ENCODE measurements around the gene PLA2G3.

GRCh38 chr22:31134688-31135087, 5.6 kb downstream of the PLA2G3 start:
- TF ChIP-seq, protein P1, sequence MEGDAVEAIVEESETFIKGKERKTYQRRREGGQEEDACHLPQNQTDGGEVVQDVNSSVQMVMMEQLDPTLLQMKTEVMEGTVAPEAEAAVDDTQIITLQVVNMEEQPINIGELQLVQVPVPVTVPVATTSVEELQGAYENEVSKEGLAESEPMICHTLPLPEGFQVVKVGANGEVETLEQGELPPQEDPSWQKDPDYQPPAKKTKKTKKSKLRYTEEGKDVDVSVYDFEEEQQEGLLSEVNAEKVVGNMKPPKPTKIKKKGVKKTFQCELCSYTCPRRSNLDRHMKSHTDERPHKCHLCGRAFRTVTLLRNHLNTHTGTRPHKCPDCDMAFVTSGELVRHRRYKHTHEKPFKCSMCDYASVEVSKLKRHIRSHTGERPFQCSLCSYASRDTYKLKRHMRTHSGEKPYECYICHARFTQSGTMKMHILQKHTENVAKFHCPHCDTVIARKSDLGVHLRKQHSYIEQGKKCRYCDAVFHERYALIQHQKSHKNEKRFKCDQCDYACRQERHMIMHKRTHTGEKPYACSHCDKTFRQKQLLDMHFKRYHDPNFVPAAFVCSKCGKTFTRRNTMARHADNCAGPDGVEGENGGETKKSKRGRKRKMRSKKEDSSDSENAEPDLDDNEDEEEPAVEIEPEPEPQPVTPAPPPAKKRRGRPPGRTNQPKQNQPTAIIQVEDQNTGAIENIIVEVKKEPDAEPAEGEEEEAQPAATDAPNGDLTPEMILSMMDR (IDR thresholded peaks at IDR 0.05; ENCODE audit: insufficient read depth, low read length, poor library complexity, severe bottlenecking), result no peak
- no peak for TF ChIP-seq EZH2phosphoT487 (conservative IDR thresholded peaks at IDR 0.05; ENCODE audit: low read length)
